Esophagus squamous epithelium (tissue), 5 donors: ENCODE measurements around the gene HOXA7. TPM values are rescaled to one million over a fixed set of nuclear protein-coding genes. Genes with fewer than 3 reads are reported as not detected.
A peak's percentile ranks its signal among the peaks of the same experiment; 100 is the strongest.

Experiments used
- DNase-seq: peaks from one replicate; lab custom pipeline; 2025; lab: John Stamatoyannopoulos, UW
- H3K27ac ChIP-seq, 4 donors: fragments of 200-600 bp; sonication (generic); one replicate each; pipeline ENCODE4 v1.5.1; 2016 to 2019; ENCODE audit warnings: mild to moderate bottlenecking in 1 of 4
- H3K27me3 ChIP-seq, 4 donors: fragments of 200-600 bp; sonication (generic); 1 replicate in 3 of 4; 2 replicates in 1 of 4; pipeline versions ENCODE4 v1.5.1 to v1.6.0; 2017 to 2021; ENCODE audit warnings: antibody characterized with exemption in 1 of 4
- H3K36me3 ChIP-seq, 3 donors: fragments of 200-600 bp; sonication (generic); one replicate each; pipeline ENCODE4 v1.5.1; 2016 to 2019
- H3K4me1 ChIP-seq, 3 donors: fragments of 200-600 bp; sonication (generic); one replicate each; pipeline ENCODE4 v1.5.1; 2017 to 2019
- H3K4me3 ChIP-seq, 4 donors: fragments of 200-600 bp; sonication (generic); 1 replicate in 3 of 4; 2 replicates in 1 of 4; pipeline ENCODE4 v1.5.1; 2016 to 2019; ENCODE audit warnings: mild to moderate bottlenecking in 2 of 4, moderate library complexity in 1 of 4
- H3K9me3 ChIP-seq, 3 donors: fragments of 200-600 bp; sonication (generic); one replicate each; pipeline ENCODE4 v1.5.1; 2016 to 2019
- POLR2A ChIP-seq, 4 donors: fragments of 450-650 bp; IDR thresholded peaks; one replicate each; pipeline ENCODE4 v1.6.1; 2017; ENCODE audit warnings: antibody characterized with exemption in 4 of 4, mild to moderate bottlenecking in 4 of 4, moderate library complexity in 3 of 4
- WGBS, 2 donors: methylation state at CpG; one replicate each; pipeline ENCODE4 v1.1.5; 2018; 5-methylcytosine and 5-hydroxymethylcytosine counted together
- intact Hi-C: fragments of 100-400 bp; cut with DNase I; formaldehyde crosslinking; loops from one replicate; pipeline ENCODE4 v1.15.0; 2022
- total RNA-seq, 4 donors: library from RNA; depleted of rRNA; stranded (reverse); fragments of >200 nt; gene quantifications; one replicate each; pipeline ENCODE4 v1.1.0, GENCODE V29; 2016
- TF ChIP-seq, protein P1 (sequence below), 6 experiments: fragments of 450-650 bp in 4 of 6; fragments of 200-600 bp in 2 of 6; sonication (generic) in 2 of 6; IDR thresholded peaks; one replicate each; pipeline ENCODE4 v1.5.1; 2016 to 2019; ENCODE audit warnings: antibody characterized with exemption in 6 of 6, mild to moderate bottlenecking in 4 of 6, moderate library complexity in 4 of 6
- donor health status: DM: yes; HTN: yes; CAD: no.

HOXA7 gene
- total RNA-seq, 4 donors from 2014 or later, result 0.23 to 0.76 (median 0.48) TPM

DNA sequence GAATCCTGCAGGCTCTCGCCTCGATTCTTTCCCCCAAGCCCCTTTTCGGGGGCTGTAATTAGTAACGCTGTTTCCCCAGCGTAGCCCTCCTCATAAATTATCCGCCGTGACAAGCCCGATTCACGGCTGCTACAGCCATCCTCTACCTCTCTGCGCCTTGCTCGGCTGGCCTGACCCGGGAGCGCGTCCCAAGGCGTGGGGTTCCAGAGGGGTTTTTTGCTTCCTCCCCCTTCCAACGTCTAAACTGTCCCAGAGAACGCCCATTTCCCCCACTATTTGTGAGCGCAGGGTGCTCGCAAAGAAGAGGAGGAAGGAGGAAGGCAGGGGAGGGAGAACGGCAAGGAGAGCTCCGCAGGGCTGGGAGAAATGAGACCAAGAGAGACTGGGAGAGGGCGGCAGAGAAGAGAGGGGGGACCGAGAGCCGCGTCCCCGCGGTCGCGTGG, 13.9 kb downstream of the HOXA7 start:
- peak overlapping the region; percentile 92 to 97 (median 92) for H3K27ac ChIP-seq
- DNase-seq, result no peak
- peak overlapping the region; percentile 65 to 89 (median 74) for H3K4me3 ChIP-seq
- H3K27me3 ChIP-seq, result peaks cover 0 to 81% (median 0%) of the 10 kb centered on the region in 4 donors
- H3K9me3 ChIP-seq, result no peaks in the 10 kb centered on the region
- WGBS, 2 donors, result 6 to 33% methylated on average over 13 to 26 of the region's 29 CpGs
- no peaks in the 10 kb centered on the region for H3K36me3 ChIP-seq
- intact Hi-C loops, result loop anchor here (5.0 kb wide), 1 partner anchor 285 kb away; no protein-coding TSS in a partner anchor
- peaks cover 0 to 52% (median 3%) of the 10 kb centered on the region in 3 donors for H3K4me1 ChIP-seq
- TF ChIP-seq POLR2A (IDR thresholded peaks at IDR 0.05), result no peak
- TF ChIP-seq, protein P1, sequence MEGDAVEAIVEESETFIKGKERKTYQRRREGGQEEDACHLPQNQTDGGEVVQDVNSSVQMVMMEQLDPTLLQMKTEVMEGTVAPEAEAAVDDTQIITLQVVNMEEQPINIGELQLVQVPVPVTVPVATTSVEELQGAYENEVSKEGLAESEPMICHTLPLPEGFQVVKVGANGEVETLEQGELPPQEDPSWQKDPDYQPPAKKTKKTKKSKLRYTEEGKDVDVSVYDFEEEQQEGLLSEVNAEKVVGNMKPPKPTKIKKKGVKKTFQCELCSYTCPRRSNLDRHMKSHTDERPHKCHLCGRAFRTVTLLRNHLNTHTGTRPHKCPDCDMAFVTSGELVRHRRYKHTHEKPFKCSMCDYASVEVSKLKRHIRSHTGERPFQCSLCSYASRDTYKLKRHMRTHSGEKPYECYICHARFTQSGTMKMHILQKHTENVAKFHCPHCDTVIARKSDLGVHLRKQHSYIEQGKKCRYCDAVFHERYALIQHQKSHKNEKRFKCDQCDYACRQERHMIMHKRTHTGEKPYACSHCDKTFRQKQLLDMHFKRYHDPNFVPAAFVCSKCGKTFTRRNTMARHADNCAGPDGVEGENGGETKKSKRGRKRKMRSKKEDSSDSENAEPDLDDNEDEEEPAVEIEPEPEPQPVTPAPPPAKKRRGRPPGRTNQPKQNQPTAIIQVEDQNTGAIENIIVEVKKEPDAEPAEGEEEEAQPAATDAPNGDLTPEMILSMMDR (IDR thresholded peaks at IDR 0.05), result no peak

DNA sequence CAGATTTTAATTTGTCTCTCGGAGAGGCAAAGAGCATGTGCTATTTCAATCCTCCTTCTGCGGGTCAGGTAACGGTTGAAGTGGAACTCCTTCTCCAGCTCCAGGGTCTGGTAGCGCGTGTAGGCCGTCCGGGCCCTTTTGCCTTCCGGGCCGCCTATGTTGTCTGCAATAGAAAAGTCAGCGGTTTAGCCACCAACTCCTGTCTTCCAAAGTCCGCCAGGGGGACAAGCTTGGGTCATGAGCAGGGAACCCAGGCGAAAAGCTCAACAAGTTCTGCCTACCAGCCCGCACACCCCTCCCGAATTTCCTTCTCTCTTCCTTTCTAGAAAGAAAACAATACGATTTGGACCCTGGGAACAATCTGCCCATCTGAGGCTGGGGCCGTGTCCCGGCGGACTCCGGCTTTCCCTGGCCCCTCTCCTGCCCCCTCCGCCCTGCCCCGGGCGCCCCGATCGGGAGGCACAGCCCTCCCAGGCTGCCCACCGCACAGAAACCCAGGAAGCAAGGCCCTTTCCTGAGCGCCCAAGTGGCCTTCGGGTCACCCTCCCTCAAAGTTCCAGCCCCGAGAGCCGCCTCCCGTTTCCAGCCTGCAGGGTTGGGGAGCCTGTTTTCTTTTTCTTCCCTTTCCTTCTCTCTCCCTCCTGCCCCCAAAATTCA, 14.4 kb downstream of the HOXA7 start:
- peaks cover 0 to 50% (median 0%) of the 10 kb centered on the region in 3 donors for H3K4me1 ChIP-seq

DNA sequence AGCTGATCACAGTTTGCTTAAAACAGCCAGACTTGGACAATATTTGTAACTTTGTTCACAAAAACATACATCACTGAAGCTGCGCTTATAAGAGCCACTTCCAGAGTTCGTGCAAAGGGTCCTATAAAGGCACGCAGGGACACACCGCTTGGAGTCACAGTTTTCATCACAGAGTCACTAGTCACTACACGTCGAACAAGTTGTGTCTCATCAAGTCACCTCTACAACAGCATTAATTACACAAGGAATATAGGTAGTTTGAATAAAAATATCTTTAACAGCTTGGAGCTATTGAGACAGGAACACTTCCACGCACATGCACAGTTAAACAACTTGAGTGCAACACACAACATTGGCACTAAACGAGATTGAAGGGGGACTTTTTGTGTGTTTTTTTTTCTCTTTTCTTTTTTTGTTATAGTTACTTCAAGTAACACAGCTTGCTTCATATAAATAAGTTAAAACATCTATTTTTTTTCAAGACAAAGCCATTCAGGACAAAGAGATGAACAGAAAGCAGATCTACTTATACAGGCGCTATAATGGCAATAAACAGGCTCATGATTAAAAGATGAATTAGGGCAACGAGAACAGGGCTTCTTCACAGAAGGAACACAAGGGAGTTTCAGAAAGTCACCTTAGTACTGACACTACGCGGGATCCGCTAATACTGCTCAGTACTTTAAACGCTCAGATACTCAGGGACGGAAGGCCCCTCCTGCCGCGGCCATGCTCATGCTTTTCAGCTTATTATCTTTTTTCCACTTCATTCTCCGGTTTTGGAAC, 15.1 kb downstream of the HOXA7 start:
- peaks cover 0 to 56% (median 5%) of the 10 kb centered on the region in 3 donors for H3K4me1 ChIP-seq
- no peak for DNase-seq
- H3K36me3 ChIP-seq, result no peaks in the 10 kb centered on the region
- peaks cover 0 to 77% (median 0%) of the 10 kb centered on the region in 4 donors for H3K27me3 ChIP-seq
- WGBS, 2 donors, result 70 to 75% methylated on average over 18 of the region's 18 CpGs
- no peaks in the 10 kb centered on the region for H3K9me3 ChIP-seq
- no peak for TF ChIP-seq POLR2A (IDR thresholded peaks at IDR 0.05)
- TF ChIP-seq, protein P1 (IDR thresholded peaks at IDR 0.05), result no peak
- H3K4me3 ChIP-seq, result peak overlapping the region; percentile 65 to 89 (median 74)
- intact Hi-C loops, result loop anchor here (5.0 kb wide), 1 partner anchor 284 kb away; no protein-coding TSS in a partner anchor
- peak overlapping the region; percentile 92 to 97 (median 92) for H3K27ac ChIP-seq

More for the DNA sequence above, 14.4 kb downstream of the HOXA7 start:
- Histone ChIP-seq H3K4me3 (peak overlapping the region; percentile 65 to 89 (median 74)), H3K36me3 (no peaks in the 10 kb centered on the region), H3K27ac (peak overlapping the region; percentile 92 to 97 (median 92)), H3K9me3 (no peaks in the 10 kb centered on the region), H3K27me3 (peaks cover 0 to 79% (median 0%) of the 10 kb centered on the region in 4 donors)
- intact Hi-C loops, result loop anchor here (5.0 kb wide), 1 partner anchor 285 kb away; no protein-coding TSS in a partner anchor
- TF ChIP-seq, protein P1 (IDR thresholded peaks at IDR 0.05), result peak in 2 of 6 experiments; percentile 11 to 41
- no peak for TF ChIP-seq POLR2A (IDR thresholded peaks at IDR 0.05)
- 26 to 58% methylated on average over 20 to 21 of the region's 30 CpGs for WGBS, 2 donors
- DNase-seq, result no peak

DNA sequence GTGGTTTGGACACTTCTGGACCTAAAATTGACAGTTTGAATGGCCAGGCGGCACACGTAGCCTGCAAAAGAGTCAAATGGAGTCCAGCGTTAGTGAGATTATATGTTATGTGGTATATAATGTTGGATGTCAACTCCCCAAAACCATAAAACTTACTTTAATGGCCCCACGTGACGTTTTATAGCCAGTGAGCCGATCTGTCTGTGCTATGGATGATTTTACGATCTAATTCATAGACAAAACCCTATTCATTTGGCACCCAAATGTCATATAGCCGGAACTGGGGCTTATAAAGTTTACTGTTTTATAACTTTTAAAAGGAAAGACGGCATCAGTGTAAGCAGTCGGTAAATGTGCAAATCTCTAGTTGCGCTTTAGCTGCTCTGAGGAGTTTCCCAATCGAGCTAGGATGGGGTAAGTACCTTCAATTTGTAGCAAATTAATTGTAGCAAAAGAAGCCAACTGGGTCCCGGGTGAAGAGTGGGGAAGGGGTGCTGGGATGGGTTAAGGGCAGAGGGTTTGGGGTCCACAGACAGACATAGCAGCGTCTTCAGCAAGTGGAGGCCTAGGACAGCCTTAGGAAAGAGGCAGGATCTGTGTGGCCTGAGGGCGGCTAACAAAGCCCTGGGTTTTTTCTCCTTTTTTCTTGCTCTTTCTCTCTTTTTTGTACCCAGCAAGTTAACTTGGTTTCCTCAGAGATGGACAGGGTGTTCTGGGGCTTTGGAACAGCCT, 16.2 kb downstream of the HOXA7 start:
- DNase-seq, result no peak
- intact Hi-C loops, result loop anchor here (5.0 kb wide), 1 partner anchor 283 kb away; no protein-coding TSS in a partner anchor
- TF ChIP-seq, protein P1 (IDR thresholded peaks at IDR 0.05), result no peak
- no peak for TF ChIP-seq POLR2A (IDR thresholded peaks at IDR 0.05)
- 85 to 89% methylated on average over 15 of the region's 15 CpGs for WGBS, 2 donors
- no peaks in the 10 kb centered on the region for H3K9me3 ChIP-seq
- peak overlapping the region in 3 of 4 donors; percentile 79 to 92 (median 86) for H3K27ac ChIP-seq
- H3K36me3 ChIP-seq, result no peaks in the 10 kb centered on the region
- H3K4me3 ChIP-seq, result peak overlapping the region in 2 of 4 donors; percentile 13 to 51
- peaks cover 0 to 67% (median 0%) of the 10 kb centered on the region in 4 donors for H3K27me3 ChIP-seq
- H3K4me1 ChIP-seq, result peaks cover 7 to 66% (median 14%) of the 10 kb centered on the region in 3 donors
